Measurements from ENCODE around the gene ZNF205. TPM values are rescaled to one million over a fixed set of nuclear protein-coding genes. Genes with fewer than 3 reads are reported as not detected.

Gene ZNF205
- total and polyA plus RNA-seq, 10 of the 15 experiments (the other 5 are each of a cell fraction or from before 2014, with no cell fraction given): 0.26 to 1.5 (median 0.78) TPM; not detected in 2

- no peak for TF ChIP-seq PML (IDR thresholded peaks at IDR 0.05; ENCODE audit: low read length)
- no peak for TF ChIP-seq ZNF274 (IDR thresholded peaks at IDR 0.05; ENCODE audit: insufficient read depth, insufficient read length)
- no peak for TF ChIP-seq MLLT1 (IDR thresholded peaks at IDR 0.05)
- no peak for TF ChIP-seq YBX1 (IDR thresholded peaks at IDR 0.05)
- TF ChIP-seq E2F8 (IDR thresholded peaks at IDR 0.05; ENCODE audit: low read depth, partially characterized antibody): no peak
- no peak for TF ChIP-seq ATF7 (IDR thresholded peaks at IDR 0.05; ENCODE audit: low read depth)
- TF ChIP-seq IRF4 (IDR thresholded peaks at IDR 0.05; ENCODE audit: low read depth, low read length): no peak
- TF ChIP-seq RFX5 (IDR thresholded peaks at IDR 0.05; ENCODE audit: low read depth, low read length): no peak
- TF ChIP-seq HDGF (IDR thresholded peaks at IDR 0.05): no peak
- TF ChIP-seq, protein P1, sequence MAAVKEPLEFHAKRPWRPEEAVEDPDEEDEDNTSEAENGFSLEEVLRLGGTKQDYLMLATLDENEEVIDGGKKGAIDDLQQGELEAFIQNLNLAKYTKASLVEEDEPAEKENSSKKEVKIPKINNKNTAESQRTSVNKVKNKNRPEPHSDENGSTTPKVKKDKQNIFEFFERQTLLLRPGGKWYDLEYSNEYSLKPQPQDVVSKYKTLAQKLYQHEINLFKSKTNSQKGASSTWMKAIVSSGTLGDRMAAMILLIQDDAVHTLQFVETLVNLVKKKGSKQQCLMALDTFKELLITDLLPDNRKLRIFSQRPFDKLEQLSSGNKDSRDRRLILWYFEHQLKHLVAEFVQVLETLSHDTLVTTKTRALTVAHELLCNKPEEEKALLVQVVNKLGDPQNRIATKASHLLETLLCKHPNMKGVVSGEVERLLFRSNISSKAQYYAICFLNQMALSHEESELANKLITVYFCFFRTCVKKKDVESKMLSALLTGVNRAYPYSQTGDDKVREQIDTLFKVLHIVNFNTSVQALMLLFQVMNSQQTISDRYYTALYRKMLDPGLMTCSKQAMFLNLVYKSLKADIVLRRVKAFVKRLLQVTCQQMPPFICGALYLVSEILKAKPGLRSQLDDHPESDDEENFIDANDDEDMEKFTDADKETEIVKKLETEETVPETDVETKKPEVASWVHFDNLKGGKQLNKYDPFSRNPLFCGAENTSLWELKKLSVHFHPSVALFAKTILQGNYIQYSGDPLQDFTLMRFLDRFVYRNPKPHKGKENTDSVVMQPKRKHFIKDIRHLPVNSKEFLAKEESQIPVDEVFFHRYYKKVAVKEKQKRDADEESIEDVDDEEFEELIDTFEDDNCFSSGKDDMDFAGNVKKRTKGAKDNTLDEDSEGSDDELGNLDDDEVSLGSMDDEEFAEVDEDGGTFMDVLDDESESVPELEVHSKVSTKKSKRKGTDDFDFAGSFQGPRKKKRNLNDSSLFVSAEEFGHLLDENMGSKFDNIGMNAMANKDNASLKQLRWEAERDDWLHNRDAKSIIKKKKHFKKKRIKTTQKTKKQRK (IDR thresholded peaks at IDR 0.05; ENCODE audit: low read depth, low read length): no peak
- TF ChIP-seq CEBPB (IDR thresholded peaks at IDR 0.05; ENCODE audit: borderline replicate concordance in 1 of 2, low read depth in 2 of 2, low read length in 2 of 2): no peak
- no peak for TF ChIP-seq HCFC1 (IDR thresholded peaks at IDR 0.05; ENCODE audit: low read length)
- TF ChIP-seq CBX3 (IDR thresholded peaks at IDR 0.05; ENCODE audit: borderline replicate concordance, low read depth): no peak
- TF ChIP-seq SMC3 (IDR thresholded peaks at IDR 0.05; ENCODE audit: borderline replicate concordance, low read length): no peak
- TF ChIP-seq CREB1 (IDR thresholded peaks at IDR 0.05; ENCODE audit: low read depth): no peak
These were observed 10.4 kb upstream of the ZNF205 start (continued) for GRCh38 chr16:3101841-3102470.

Data from GM12878 (cell line).